Fibroblast of pulmonary artery (primary cell): ENCODE measurements around the gene ZNF516.

Experiments
- DNase-seq: peaks from one replicate; pipeline ENCODE4 v3.0.0-alpha.2; 2010; ENCODE audit warnings: low read depth
- H3K4me3 ChIP-seq: replicated peaks from 2 replicates; pipeline ENCODE4 v1.5.1; 2011; ENCODE audit warnings: low read depth, mild to moderate bottlenecking, control low read depth, low read length, moderate library complexity
- TF ChIP-seq, protein P1 (sequence below): IDR thresholded peaks from 2 replicates; pipeline ENCODE4 v1.5.1; 2011; ENCODE audit warnings: mild to moderate bottlenecking, control low read depth, low read length, inconsistent platforms; ENCODE audit errors: missing control alignments

The ZNF516 gene

DNA sequence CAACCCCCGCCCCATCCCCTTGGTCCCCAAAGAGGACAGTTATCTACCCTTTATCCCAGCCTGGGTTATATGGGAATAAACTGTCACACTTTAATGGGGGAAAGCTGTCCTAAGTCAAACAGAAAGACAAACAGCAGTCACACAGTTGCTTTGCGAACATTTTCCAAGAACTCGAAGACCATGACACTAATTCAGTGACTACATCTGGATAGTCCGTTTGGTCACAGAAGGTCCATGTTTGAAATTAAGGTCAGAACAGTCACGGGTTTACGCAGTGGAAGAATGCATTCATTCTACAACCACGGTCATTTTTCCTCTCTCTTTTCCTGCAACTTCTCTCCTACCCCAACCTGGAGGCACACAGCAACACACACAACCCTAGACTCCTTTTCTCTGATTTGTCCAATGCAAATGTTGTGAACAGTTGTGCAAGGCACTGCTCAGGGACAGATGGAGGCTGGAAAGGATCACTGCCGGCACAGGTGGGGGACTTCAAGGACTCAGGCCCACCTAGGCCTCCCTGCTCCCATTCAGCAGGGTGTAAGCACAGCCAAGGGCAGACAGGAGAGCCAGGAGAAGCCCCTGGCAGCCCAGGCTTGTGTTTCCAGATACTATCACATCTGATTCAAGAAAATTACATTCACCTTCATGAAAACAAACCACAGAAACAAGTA lies 39.9 kb downstream of the ZNF516 start:
- no peak overlapping the region for H3K4me3 ChIP-seq

DNA sequence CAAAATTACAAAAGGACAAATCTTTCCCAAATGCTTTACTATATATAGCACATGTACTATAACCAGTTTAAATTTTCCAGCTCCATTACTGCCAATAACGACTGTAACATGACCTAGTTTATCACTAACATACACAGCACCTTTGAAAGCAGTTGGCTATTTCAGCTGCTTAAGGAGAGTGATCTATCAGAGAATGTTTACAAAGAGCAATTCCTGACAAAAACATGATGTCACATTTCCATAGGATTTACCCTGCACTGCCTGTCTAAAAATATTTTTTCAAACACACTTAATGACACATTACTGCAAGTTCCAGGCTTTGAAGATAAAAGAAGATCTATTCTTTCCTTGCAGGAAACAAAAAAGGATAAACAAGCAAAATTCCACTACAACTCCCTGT lies 40.6 kb downstream of the ZNF516 start:
- H3K4me3 ChIP-seq = no peak overlapping the region
- TF ChIP-seq, protein P1, sequence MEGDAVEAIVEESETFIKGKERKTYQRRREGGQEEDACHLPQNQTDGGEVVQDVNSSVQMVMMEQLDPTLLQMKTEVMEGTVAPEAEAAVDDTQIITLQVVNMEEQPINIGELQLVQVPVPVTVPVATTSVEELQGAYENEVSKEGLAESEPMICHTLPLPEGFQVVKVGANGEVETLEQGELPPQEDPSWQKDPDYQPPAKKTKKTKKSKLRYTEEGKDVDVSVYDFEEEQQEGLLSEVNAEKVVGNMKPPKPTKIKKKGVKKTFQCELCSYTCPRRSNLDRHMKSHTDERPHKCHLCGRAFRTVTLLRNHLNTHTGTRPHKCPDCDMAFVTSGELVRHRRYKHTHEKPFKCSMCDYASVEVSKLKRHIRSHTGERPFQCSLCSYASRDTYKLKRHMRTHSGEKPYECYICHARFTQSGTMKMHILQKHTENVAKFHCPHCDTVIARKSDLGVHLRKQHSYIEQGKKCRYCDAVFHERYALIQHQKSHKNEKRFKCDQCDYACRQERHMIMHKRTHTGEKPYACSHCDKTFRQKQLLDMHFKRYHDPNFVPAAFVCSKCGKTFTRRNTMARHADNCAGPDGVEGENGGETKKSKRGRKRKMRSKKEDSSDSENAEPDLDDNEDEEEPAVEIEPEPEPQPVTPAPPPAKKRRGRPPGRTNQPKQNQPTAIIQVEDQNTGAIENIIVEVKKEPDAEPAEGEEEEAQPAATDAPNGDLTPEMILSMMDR = no peak
- DNase-seq = no peak

More for the DNA sequence above, 39.9 kb downstream of the ZNF516 start:
- TF ChIP-seq, protein P1 = no peak
- no peak for DNase-seq

DNA sequence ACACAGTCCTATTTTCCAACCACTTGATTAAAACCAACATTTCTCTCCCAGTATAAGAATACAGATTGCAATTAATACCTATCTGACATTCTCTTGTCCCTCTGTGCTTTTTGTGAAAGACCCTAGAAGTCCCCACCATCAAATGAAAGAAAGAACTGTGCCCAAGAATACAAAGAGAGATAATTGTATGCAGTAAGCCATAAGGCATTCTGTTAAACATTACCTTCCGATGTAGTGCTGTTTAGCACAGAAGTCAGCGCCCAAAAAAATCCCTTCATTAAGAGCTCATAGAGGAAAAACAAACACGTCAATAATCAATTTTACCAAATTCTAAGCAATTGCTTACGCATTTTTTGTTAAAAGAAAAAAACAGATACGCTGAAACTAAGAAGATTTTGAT lies 41.1 kb downstream of the ZNF516 start:
- no peak for DNase-seq
- TF ChIP-seq, protein P1 = no peak

DNA sequence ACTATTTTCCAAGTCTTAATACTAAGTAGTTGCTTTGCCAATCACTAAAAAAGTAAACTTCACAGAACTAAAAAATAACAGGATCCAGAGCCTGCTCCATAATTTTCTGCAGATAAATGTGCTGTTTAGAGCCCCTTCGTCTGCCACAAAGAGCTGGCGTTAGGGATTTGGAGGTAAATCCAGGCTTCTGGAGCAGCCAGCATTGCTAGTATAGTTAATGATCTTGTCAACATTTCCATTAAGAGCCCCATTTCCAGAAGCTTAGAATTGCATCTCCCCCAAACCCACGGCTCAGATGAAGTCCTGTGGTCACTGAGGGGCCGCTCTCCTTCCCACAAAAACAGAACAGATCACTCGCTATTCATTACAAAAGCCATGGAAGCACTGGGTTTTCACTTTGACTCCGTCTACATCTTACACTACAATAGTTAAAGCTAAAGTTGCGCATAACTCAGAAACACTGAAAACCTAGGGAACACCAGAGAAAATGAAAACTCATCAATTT lies 41.9 kb downstream of the ZNF516 start:
- no peak for DNase-seq
- H3K4me3 ChIP-seq = no peak overlapping the region
- TF ChIP-seq, protein P1 = no peak

More for the DNA sequence above, 41.1 kb downstream of the ZNF516 start:
- no peak overlapping the region for H3K4me3 ChIP-seq

DNA sequence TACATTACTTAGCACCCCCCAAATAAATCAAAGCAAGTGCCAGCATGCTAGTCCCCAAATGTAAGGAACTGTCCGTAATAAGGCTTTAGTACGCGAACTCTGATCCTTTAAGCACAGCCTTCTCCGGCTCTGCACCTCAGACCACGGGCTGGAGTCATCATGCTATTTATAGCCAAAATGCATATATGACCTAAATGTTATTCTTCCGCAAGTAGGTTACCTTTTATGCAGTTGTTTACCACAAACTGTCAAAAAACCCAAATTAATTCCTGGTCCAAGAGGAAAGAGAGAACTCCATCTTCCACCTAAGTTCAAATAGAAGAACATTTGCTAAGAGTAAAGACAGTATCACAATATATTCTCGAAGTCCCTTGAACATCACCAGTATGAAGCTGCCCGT lies 42.7 kb downstream of the ZNF516 start:
- TF ChIP-seq, protein P1 = no peak
- H3K4me3 ChIP-seq = no peak overlapping the region
- DNase-seq = peak; percentile 41

DNA sequence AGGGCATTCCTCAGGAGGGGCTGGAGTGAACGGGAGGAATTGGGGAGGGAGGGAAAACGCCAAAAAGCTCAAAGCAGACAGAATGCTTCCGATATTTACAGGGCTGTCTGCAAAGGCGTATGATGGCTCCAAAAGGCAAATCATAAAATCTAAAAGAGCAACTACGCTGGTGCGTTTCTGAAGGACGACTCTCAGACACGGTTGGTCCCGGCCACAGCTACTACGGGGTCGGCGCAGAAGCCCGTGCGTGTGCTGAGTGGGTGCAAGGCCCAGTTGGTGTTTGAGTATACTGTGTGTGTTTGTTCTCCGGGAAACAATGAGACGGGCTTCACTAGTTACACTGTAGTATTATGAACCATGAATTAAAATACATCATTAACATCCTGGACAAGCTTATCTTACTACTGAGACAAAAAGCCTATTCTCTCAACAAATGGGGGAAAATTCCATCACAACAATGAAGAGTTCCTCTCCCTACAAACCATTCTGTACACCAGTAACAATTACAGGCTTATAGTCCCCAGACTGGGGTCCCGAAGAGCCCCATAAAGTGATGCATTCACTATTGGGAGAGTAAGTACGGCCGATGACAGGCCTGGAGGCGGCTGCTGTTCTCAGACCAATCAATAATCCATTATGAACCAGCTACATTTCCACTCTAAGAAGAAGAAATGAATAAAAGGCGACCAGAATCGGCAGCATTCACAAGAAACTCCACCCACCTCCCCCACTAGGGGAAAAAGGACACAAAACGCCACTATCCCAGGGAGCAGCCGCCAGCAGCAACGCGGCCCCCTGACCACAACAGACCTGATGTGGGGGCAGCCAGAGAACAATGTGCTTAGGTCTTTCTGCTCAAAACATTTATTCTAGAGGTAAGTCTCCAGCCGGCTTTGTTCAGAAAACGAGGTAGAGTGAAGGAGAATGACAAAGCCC lies 43.4 kb downstream of the ZNF516 start:
- DNase-seq = no peak
- peak overlapping the region; percentile 47 for H3K4me3 ChIP-seq
- TF ChIP-seq, protein P1 = no peak
